Left kidney (tissue), 2 donors: ENCODE data around the gene CBL. TPM values are rescaled to one million over a fixed set of nuclear protein-coding genes. Genes with fewer than 3 reads are reported as not detected.

Source experiments
- DNase-seq: peaks from one replicate; pipeline ENCODE4 v3.0.0-alpha.2; 2013
- polyA plus RNA-seq: library from polyadenylated mRNA; unstranded; fragments of 120-200 nt; gene quantifications from one replicate; pipeline ENCODE4 v1.2.1, GENCODE V29; 2013; ENCODE audit not compliant: insufficient read length

CBL gene
- polyA plus RNA-seq, 1 donor: 24.4 TPM

GRCh38 chr11:119346605-119347004, 140.5 kb downstream of the CBL start, which contains the start of gene MFRP:
Gene MFRP, minus strand, starts transcription at chr11:119346705. Its CDS starts 192 bp downstream, at chr11:119346513.
- DNase-seq: no peak

GRCh38 chr11:119347242-119347641, 141.1 kb downstream of the CBL start:
- no peak for DNase-seq

DNA sequence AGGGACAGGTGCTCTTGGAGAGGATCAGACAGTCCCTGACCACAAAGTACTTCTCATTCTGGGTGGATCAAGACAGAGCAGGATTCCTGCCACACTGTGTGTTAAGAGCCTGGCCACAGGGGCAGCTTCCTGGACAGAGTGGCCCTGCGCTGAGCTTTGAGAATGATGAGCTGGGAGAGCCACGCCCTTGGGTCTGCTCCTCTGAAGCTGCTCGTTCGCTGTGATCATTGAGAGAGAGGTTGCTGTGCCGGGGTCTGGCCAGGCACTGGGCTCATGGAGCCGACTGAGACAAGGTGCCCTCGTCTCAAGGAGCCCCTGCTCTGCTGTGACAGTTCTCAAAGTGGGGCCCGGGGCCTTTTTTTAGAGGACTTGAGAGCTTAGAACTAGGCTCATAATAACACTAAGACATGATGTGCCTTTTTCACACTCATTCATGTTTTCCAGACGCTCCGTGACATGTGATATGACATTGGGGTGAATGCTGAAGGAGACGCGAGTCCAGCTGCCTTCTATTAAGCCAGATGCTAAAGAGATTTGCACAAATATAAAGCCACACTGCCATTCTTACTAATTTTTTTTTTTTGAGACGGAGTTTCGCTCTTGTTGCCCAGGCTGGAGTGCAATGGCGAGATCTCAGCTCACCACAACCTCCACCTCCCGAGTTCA, 141.9 kb downstream of the CBL start:
- no peak for DNase-seq

GRCh38 chr11:119350302-119350701, 144.2 kb downstream of the CBL start:
- no peak for DNase-seq

- no peak for DNase-seq
Observed at GRCh38 chr11:119351232-119351631, 145.1 kb downstream of the CBL start.

DNA sequence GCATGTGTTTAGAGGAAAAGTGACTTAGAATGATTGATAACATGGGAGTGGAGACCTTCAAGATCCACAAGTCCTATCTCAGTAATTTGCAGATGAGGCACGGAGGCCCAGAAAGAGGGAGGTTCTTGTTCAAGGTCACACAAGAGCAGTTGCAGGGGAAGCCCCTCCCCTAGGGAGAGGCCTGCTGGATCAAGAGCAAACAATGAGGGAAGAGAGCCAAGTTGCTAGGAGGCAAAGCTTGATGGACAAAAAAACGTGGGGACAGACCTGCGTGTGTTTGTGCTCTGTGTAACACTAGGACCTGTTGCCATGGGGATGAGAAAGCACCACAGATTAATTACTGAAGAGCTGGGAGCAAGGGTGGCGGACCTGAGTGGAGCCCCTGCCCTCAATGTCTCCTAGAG, 146.7 kb downstream of the CBL start:
- DNase-seq: peak; percentile 64

DNA sequence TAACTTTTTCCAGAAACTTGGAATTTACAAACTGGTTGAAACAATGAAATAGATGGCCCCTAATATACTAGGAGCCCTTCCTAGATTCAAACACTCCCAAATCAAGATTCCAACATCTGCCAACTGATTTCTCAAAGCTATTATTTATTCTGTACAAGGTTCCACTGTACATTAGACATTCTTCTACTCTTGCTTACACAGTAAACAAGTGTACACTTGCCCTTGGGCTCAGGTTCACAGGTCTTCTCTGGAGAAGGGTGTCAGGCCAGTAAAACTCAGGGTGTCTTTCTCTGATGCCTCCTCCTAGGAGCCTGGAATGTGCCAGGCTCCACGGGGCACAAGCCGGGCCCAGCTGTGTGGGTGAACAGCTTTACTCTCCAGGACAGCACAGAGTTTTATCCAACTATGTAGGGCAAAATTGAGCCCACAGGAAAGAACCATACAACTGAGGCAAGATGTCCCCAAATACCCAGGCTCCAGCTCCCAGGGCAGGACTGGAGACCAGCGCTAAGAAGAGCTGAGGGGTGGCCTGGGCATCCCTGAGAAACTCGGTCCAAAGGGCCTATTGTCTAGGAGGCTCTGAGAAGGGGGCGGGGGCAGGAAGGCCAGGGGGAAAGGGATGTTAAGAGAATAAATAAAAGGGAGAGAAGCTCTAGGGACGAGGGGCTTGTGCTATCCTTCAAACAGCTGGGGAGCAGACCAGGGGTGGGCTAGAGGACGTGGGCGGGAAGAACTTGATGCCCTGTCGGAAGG, 149.1 kb downstream of the CBL start:
- no peak for DNase-seq

GRCh38 chr11:119356349-119357031, 150.4 kb downstream of the CBL start:
- peak; percentile 81 for DNase-seq

GRCh38 chr11:119357074-119357473, 150.9 kb downstream of the CBL start:
- no peak for DNase-seq

Other genes with a start within 250 kb of the CBL start
- gene FOXR1, start 234.6 kb upstream of the CBL start, polyA plus RNA-seq: 0.13 TPM
- 52.8 TPM for gene CENATAC, start 208.2 kb upstream of the CBL start, polyA plus RNA-seq
- 993 TPM for gene RPS25, start 188.0 kb upstream of the CBL start, polyA plus RNA-seq
- 87.6 TPM for gene TRAPPC4, start 187.6 kb upstream of the CBL start, polyA plus RNA-seq
- gene SLC37A4, start 175.5 kb upstream of the CBL start, polyA plus RNA-seq: 97.8 TPM
- gene HYOU1, start 149.1 kb upstream of the CBL start, polyA plus RNA-seq: 114 TPM
- 59.9 TPM for gene VPS11, start 138.5 kb upstream of the CBL start, polyA plus RNA-seq
- 26.7 TPM for gene HMBS, start 121.5 kb upstream of the CBL start, polyA plus RNA-seq
- 63.5 TPM for gene DPAGT1, start 104.5 kb upstream of the CBL start, polyA plus RNA-seq
- 11.1 TPM for gene C2CD2L, start 99.0 kb upstream of the CBL start, polyA plus RNA-seq
- 43.3 TPM for gene HINFP, start 84.8 kb upstream of the CBL start, polyA plus RNA-seq
- gene ABCG4, start 57.3 kb upstream of the CBL start, polyA plus RNA-seq: 1.0 TPM
- 10.0 TPM for gene NLRX1, start 37.6 kb upstream of the CBL start, polyA plus RNA-seq
- gene NHERF4, start 20.9 kb upstream of the CBL start, polyA plus RNA-seq: 19.2 TPM
- 42.5 TPM for gene MCAM, start 110.8 kb downstream of the CBL start, polyA plus RNA-seq
- gene RNF26, start 128.2 kb downstream of the CBL start, polyA plus RNA-seq: 31.9 TPM
- 15.7 TPM for gene C1QTNF5, start 134.5 kb downstream of the CBL start, polyA plus RNA-seq
- not detected for gene MFRP, start 140.4 kb downstream of the CBL start, polyA plus RNA-seq
- gene USP2, start 175.4 kb downstream of the CBL start, polyA plus RNA-seq: 10.4 TPM
- 65.2 TPM for gene THY1, start 216.8 kb downstream of the CBL start, polyA plus RNA-seq